Caki2 (cell line): Measurements from ENCODE around the gene PTPRU. TPM values are rescaled to one million over a fixed set of nuclear protein-coding genes. Genes with fewer than 3 reads are reported as not detected.
A peak's percentile ranks its signal among the peaks of the same experiment; 100 is the strongest.

Experiments used
- DNase-seq: peaks from one replicate; pipeline ENCODE4 v3.0.0-alpha.2; 2015; ENCODE audit warnings: low read depth
- in situ Hi-C: cut with HindIII; loops from 2 replicates; pipeline ENCODE4 v1.10.0; 2016; ENCODE audit warnings: low sequenced_read_pairs, low pct_unique_long_range_greater_than_20kb, mixed read lengths
- total RNA-seq: library from RNA; depleted of rRNA; stranded (reverse); fragments of >200 nt; shearing (Covaris generic); gene quantifications from 2 replicates; pipeline ENCODE4 v1.2.3, GENCODE V29; 2014; ENCODE audit warnings: low replicate concordance

Gene PTPRU
- total RNA-seq, 1 experiment from 2014 or later, result 43.4 TPM

DNA sequence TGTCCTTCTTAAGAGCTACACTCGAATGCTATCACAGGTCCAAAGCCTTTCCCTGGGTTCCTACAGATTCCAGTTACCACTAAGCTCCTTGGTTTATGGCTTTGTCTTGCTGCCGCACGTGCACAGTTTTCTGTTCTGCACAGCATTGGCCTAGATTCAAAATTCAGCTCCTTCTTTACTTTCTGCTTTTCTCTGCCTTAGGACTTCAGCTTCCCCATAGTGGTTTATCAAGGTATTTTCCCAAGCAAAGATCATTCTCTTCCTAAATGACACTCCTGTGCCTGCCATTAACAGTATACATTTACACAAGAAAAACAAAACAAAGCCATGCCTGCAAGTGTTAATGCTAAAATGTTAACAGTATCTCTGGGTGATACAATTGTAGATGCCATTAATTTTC is 41.8 kb downstream of the PTPRU start:
- no peak for DNase-seq
- in situ Hi-C loops, result no loop called here

DNA sequence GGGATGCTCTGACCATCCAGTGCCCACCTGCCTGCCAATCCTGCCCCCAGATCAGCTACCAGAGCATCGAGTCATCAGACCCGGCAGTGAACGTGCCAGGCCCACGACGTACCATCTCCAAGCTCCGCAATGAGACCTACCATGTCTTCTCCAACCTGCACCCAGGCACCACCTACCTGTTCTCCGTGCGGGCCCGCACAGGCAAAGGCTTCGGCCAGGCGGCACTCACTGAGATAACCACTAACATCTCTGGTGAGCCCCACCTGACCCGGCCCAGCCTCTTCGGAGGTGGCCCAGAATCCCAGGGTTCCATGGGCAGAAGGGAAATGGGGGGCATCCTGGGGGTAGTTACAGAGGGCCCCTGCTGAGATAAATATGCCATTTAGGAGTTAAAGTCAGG is 43.1 kb downstream of the PTPRU start:
- in situ Hi-C loops, result no loop called here

DNA sequence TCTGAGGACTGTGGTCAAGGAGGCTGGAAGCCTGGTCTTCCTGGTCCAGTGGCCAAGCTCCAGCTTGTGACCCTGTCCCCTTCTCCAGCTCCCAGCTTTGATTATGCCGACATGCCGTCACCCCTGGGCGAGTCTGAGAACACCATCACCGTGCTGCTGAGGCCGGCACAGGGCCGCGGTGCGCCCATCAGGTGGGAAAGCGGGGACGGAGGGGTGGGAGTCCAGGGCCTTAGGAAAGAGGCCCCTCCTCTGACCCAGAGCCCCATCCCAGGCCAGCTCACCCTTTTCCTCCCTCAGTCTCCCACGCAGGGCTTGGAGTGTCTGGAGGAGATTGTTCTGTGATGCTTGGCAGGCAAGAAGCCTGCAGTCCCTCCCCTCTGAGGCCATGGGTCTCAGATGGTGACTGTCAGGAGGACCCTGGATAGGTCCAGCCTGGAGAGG is 43.6 kb downstream of the PTPRU start:
- DNase-seq, result no peak
- in situ Hi-C loops, result no loop called here

More for the DNA sequence above, 43.1 kb downstream of the PTPRU start:
- no peak for DNase-seq

DNA sequence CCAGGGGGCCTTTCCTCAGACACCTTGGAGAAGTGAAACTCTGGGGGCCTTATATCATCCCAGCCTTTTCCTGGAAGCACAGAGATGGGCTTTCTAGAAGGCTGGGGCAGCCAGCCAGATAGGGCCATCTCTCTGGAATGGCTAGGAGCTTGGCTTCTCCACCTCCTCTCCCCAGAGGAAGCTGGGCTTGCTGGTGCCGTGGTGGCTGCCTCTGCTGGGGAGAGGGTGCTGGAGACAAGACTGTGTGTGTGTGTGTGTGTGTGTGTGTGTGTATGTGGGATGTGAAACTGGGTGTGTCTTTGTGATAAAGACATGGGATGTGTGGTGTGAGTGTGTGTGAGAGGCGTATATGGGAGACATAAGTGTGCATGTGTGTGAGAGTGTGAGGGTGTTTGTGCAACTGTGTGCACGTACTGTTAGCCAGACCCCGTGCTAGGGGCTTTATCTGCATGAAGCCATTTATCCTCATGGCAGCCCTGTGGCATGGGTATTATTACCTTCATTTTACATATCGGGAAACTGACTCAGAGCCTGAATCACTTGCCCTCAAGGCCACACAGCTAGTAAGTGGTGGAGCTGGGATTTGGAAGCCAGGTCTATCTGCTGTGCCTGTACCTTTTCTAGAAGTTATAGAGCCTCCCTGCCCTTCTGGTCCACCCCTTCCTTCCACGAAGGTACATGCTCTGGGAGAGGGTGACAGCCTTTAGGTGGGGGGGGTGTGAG is 44.2 kb downstream of the PTPRU start:
- in situ Hi-C loops, result no loop called here
- DNase-seq, result no peak

DNA sequence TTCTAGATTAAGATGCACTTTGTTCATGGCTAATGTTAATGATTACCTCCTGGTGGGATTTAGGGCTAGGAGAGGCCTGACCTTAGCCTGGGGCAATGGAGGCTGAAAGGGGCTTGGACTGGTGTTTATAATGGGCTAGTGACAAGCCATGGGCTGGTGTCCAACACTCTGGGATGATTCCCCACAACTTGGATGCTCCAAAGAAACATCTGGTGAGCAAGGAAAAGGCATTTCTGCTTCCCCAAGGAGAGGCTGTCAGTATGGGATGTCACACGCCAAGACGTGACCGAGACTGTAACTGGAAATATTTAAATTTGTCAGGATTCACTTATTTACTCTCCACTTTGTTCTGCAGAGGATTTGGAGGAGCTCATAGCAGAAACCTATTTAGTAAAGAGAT is 45.2 kb downstream of the PTPRU start:
- no peak for DNase-seq

GRCh38 chr1:29282135-29282923 is 46.0 kb downstream of the PTPRU start:
- DNase-seq, result no peak
- in situ Hi-C loops, result no loop called here

More for the DNA sequence above, 45.2 kb downstream of the PTPRU start:
- in situ Hi-C loops, result no loop called here

DNA sequence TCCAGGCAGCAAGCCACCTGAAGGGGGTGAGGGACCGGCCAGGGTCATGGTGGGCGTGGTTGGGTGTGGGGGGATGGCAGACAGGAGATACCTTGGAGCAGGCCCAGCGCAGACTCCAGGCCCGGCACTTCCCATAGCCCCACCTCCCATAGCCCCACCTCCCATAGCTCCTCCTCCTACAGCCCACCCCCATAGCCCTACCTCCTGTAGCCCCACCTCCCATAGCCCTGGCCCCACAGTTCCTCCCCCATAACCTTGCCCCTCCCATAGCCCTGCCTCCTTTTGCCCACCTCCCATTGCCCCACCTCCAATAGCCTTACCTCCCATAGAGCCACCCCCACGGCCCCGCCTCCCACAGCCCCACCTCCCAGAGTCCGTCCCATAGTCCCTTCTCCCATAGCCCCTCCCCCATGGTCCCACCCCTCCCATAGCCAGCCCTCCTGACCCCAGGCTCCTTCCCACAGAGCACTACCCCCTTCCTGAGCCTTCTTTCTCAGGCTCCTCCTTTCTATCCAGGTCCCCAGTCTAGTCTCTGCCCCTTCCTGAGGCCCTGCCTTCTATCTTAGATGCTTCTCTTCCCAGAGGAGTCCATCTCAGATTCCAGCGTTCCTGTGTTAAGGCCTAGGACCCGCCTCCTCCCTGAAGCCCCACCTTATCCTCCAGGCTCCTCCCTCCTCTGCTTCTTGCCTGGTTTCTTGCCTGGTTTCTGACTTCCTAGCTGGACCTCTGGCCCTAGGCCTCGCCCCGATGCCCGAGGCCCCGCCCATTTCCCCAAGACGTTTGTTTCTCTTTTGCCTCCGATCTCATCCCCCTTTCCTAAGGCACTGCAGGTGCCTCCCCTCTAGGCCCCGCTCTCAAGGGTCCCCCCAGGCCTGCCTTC is 46.8 kb downstream of the PTPRU start:
- in situ Hi-C loops, result no loop called here
- DNase-seq, result peak; percentile 97

DNA sequence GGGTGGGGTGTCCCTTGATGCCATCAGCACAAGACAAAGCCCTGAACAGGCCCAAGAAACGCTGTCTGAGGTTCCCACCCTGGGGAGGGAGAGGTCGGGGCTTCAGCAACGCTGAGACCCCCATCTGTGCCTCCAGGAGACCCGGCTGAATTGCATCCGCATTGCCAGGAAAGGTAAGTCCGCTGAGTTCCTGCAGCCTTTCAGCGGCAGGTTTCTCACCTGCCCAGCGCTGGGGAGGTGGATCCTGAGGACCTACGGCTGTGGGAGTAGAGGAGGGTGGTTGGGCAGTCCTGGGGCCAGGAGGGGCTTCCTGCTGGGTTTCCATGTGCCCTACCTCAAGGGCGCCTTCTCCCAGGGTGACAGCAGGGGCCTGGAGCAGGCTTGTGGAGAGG is 47.5 kb downstream of the PTPRU start:
- in situ Hi-C loops, result no loop called here

DNA sequence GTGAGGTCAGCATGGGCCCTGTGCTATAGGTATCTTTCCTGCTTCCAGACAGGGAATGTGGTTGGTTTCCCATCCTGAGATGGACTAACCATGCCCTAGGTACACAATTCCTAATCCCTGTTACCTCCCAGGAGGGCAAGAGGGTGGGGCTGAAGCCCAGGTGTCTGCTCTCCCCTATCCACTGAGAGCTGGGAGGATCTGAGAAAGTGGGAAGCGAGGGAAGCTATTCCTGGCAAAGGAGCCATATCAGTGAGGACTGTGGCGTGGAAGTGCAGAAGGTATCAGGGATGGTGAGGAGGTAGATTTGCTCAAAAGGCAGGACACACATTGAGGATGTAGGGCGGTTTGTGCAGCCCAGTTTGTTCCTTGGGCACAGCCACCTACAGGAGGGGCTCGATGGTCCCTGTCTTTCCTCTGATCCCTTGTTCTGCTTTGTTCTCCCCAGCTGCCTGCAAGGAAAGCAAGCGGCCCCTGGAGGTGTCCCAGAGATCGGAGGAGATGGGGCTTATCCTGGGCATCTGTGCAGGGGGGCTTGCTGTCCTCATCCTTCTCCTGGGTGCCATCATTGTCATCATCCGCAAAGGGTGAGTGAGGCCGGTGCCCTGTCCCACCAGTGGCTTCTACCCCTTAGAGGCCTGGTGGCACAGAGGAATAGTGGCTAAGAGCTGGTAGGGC is 48.1 kb downstream of the PTPRU start:
- in situ Hi-C loops, result no loop called here

More for the DNA sequence above, 47.5 kb downstream of the PTPRU start:
- DNase-seq, result no peak

DNA sequence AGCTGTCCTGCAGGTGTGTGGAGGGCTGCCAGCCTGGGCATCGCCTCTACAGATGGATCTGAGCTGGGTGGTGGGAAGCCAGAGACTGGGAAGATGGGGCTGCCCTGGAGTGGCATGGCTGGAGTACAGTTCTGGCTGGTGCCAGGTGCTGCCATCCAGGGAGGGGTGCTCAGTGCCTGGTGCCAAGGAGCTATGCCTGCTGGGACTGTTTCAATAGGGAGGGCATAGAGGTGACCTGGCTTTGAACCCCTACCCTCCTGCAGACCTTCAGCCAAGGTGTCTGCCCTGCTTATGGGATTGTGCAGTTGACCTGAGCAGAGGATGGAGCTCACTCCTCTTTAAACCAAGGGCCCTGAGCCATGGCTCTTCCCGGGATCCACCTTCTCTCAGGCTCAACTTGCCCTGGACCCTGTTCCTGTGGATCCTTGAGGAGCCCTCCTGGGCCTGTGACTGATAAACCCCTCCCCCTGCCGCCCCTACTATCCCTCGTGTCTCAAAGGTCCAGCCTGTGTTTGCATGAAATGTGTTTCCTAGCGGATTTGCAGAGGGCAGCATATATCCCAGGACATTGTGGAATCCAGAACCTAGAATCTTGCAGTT is 48.7 kb downstream of the PTPRU start:
- no peak for DNase-seq
- in situ Hi-C loops, result no loop called here

More for the DNA sequence above, 48.1 kb downstream of the PTPRU start:
- no peak for DNase-seq

GRCh38 chr1:29285771-29286170 is 49.4 kb downstream of the PTPRU start:
- DNase-seq, result no peak
- in situ Hi-C loops, result no loop called here

GRCh38 chr1:29286194-29286767 is 50.0 kb downstream of the PTPRU start:
- DNase-seq, result no peak
- in situ Hi-C loops, result no loop called here

- in situ Hi-C loops, result no loop called here
- no peak for DNase-seq
These were observed 53.2 kb downstream of the PTPRU start for GRCh38 chr1:29289493-29289892.

DNA sequence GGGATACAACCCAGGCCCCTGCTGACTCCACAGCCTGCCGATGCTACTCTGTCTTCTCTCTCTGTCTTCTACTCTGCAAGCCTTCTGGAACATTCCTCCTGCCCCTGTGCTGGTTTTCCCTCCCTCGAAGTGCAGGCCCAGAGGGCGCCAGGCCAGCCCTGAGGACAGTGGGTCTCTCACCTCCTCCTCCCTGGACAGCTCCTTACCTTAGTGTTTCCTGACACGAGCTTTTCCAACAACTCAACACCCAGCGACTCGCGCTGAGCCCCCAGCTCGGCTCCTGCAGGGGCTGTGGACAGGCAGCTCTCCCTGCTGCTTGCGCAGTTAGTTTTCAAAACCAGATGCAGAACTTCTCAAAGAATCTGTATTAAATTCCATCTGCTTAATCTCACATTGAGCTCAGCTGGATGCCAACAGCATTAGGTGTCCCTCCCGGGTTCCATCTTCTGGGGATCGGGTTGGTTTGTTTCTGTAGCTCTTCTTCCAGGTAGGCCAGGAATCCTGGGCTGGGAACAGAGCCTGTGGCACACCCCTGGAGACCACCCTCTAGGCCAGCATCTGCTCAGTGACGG is 54.2 kb downstream of the PTPRU start:
- DNase-seq, result no peak
- in situ Hi-C loops, result no loop called here

- in situ Hi-C loops, result no loop called here
These were observed 55.4 kb downstream of the PTPRU start for GRCh38 chr1:29291756-29292155.

DNA sequence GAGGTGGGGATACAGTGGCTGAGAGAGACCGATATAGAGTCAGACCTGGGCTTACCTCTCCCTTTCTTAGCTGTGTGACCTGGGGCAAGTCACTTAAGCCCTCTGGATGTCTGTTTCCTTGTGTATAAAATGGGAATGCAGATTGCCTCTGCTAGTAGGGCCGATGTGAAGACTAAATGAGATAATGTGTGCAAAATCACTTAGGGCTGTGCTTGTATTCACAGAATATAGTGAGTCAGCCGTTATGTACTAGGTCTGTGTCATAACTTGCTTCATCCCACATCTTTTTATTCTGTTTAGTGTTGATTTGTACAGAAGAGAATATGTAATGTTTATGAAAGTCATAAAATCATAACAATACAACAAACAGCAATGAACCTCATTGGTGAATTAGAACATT is 56.0 kb downstream of the PTPRU start:
- in situ Hi-C loops, result no loop called here
- DNase-seq, result no peak

More at GRCh38 chr1:29291756-29292155, 55.4 kb downstream of the PTPRU start:
- DNase-seq, result no peak

DNA sequence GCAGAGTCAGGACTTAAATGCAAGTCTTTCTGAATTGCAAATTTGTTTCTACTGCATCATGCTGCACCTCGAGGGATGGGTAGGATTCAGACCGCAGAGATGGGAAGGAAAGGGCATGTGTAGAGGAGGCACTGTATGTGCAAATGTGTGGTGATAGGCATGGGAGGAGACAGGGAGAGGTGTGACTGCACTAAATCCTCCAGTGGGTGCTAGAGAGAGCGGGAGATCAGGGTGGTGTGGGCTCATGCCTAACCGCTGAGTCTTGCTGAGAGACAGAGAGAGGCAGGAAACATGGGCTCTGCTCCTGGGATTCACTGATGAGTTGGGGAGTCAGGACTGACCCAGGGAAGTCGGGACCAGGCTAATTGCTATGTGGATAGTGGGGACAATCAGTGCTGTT is 61.1 kb downstream of the PTPRU start:
- no peak for DNase-seq
- in situ Hi-C loops, result no loop called here
